DND-41 (cell line): ENCODE results near the gene C1orf105.

Experiments used
- ATAC-seq: fragments of 200-7000 bp; cut with Tn5 transposase; 3 replicates; pipeline ENCODE4 v1.9.1; 2021; ENCODE audit warnings: low read depth; ENCODE audit not compliant: insufficient read depth
- DNase-seq: peaks from one replicate; pipeline ENCODE4 v3.0.0-alpha.2; 2020
- H2AFZ ChIP-seq: 2 replicates; pipeline ENCODE4 v1.6.0; 2012; ENCODE audit warnings: low read depth, low read length
- H3K27ac ChIP-seq: 2 replicates; pipeline ENCODE4 v1.5.1; 2012; ENCODE audit warnings: low read length, inconsistent platforms
- H3K27me3 ChIP-seq: fragments of 200-600 bp; sonication (generic); 2 replicates; pipeline ENCODE4 v1.6.0; 2012; ENCODE audit warnings: low read length, mild to moderate bottlenecking, inconsistent platforms; ENCODE audit not compliant: insufficient read depth, poor library complexity
- H3K36me3 ChIP-seq: 2 replicates; pipeline ENCODE4 v1.5.1; 2012; ENCODE audit warnings: low read length, inconsistent platforms; ENCODE audit not compliant: insufficient read depth
- H3K4me1 ChIP-seq: 2 replicates; pipeline ENCODE4 v1.5.1; 2012; ENCODE audit warnings: mild to moderate bottlenecking, low read length; ENCODE audit not compliant: insufficient read depth
- H3K4me2 ChIP-seq: 2 replicates; pipeline ENCODE4 v1.6.0; 2012; ENCODE audit warnings: mild to moderate bottlenecking, moderate library complexity, low read length, inconsistent platforms; ENCODE audit not compliant: insufficient read depth
- H3K4me3 ChIP-seq, 2 experiments: fragments of 200-600 bp in 1 of 2; shearing (Covaris generic) in 1 of 2; 2 replicates each; pipeline ENCODE4 v1.5.1; 2012 to 2016; ENCODE audit warnings: inconsistent platforms in 2 of 2, low read length in 2 of 2, mild to moderate bottlenecking in 2 of 2, low read depth in 1 of 2, moderate library complexity in 1 of 2
- H3K79me2 ChIP-seq: 2 replicates; pipeline ENCODE4 v1.6.0; 2012; ENCODE audit warnings: low read length, inconsistent platforms; ENCODE audit not compliant: insufficient read depth
- H3K9ac ChIP-seq: 2 replicates; pipeline ENCODE4 v1.6.0; 2012; ENCODE audit warnings: low read depth, mild to moderate bottlenecking, inconsistent platforms, low read length, moderate library complexity
- H3K9me3 ChIP-seq: 2 replicates; pipeline ENCODE4 v1.5.1; 2012; ENCODE audit warnings: low read length, moderate library complexity, mild to moderate bottlenecking, inconsistent platforms; ENCODE audit not compliant: insufficient read depth, severe bottlenecking
- H4K20me1 ChIP-seq: 2 replicates; pipeline ENCODE4 v1.6.0; 2012; ENCODE audit warnings: low read length; ENCODE audit not compliant: insufficient read depth
- EZH2 ChIP-seq: IDR thresholded peaks from 3 replicates; pipeline ENCODE4 v1.6.1; 2012; ENCODE audit warnings: borderline replicate concordance, low read depth, mild to moderate bottlenecking, moderate library complexity, low read length, inconsistent platforms; ENCODE audit not compliant: severe bottlenecking
- TF ChIP-seq, protein P1 (sequence below): IDR thresholded peaks from 2 replicates; pipeline ENCODE4 v1.5.1; 2012; ENCODE audit warnings: borderline replicate concordance, low read length, moderate library complexity, mild to moderate bottlenecking; ENCODE audit not compliant: poor library complexity, severe bottlenecking; ENCODE audit errors: extremely low read depth

The C1orf105 gene

GRCh38 chr1:172425339-172425738, 4.9 kb downstream of the C1orf105 start:
- Histone ChIP-seq H3K27me3 (no peaks in the 10 kb centered on the region), H2AFZ (no peak overlapping the region), H3K79me2 (no peaks in the 10 kb centered on the region), H3K9me3 (no peaks in the 10 kb centered on the region), H4K20me1 (no peaks in the 10 kb centered on the region), H3K4me2 (no peak overlapping the region), H3K4me3 (no peak overlapping the region), H3K9ac (no peak overlapping the region), H3K36me3 (no peaks in the 10 kb centered on the region), H3K27ac (no peak overlapping the region), H3K4me1 (peaks cover 21% of the 10 kb centered on the region)
- DNase-seq (no peak), ATAC-seq (no peak)
- TF ChIP-seq EZH2, result no peak
- TF ChIP-seq, protein P1, sequence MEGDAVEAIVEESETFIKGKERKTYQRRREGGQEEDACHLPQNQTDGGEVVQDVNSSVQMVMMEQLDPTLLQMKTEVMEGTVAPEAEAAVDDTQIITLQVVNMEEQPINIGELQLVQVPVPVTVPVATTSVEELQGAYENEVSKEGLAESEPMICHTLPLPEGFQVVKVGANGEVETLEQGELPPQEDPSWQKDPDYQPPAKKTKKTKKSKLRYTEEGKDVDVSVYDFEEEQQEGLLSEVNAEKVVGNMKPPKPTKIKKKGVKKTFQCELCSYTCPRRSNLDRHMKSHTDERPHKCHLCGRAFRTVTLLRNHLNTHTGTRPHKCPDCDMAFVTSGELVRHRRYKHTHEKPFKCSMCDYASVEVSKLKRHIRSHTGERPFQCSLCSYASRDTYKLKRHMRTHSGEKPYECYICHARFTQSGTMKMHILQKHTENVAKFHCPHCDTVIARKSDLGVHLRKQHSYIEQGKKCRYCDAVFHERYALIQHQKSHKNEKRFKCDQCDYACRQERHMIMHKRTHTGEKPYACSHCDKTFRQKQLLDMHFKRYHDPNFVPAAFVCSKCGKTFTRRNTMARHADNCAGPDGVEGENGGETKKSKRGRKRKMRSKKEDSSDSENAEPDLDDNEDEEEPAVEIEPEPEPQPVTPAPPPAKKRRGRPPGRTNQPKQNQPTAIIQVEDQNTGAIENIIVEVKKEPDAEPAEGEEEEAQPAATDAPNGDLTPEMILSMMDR, result no peak

DNA sequence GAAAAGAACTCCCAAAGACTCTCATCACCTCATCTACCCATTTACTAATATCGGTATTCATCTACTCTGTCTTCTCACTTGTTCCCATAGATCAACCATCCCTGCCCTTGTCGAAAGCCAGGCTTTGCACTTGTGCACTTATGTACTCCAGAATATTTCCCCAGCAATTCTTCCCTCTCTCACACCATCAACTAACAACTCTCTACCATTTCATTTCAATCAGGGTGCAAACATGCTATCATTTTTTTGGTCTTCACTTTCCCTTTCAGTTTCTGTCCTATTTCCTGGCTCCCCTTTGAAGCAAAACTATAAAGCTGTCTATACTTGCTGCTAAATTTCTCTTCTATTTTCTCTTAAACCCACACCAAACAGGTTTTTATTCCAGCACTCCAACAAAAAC, 6.7 kb downstream of the C1orf105 start:
- Histone ChIP-seq H3K79me2 (no peaks in the 10 kb centered on the region; the same call in 1 of the 2 replicates), H3K36me3 (no peaks in the 10 kb centered on the region), H2AFZ (peak overlapping the region; percentile 71), H3K9me3 (no peaks in the 10 kb centered on the region), H3K27ac (peak overlapping the region; percentile 65), H3K4me2 (peak overlapping the region; percentile 55), H3K4me1 (peaks cover 21% of the 10 kb centered on the region), H4K20me1 (no peaks in the 10 kb centered on the region), H3K27me3 (no peaks in the 10 kb centered on the region), H3K4me3 (peak overlapping the region in 1 of 2 experiments; percentile 43; a peak in 2 of 4 replicates), H3K9ac (peak overlapping the region; percentile 46)
- peak; percentile 82 for ATAC-seq
- no peak for TF ChIP-seq EZH2
- TF ChIP-seq, protein P1, result no peak
- DNase-seq, result peak; percentile 17

GRCh38 chr1:172429331-172430127, 9.0 kb downstream of the C1orf105 start:
- DNase-seq, result peak; percentile 53
- no peaks in the 10 kb centered on the region for H3K36me3 ChIP-seq
- TF ChIP-seq EZH2, result no peak
- TF ChIP-seq, protein P1, result peak; percentile 77
- H3K4me2 ChIP-seq, result no peak overlapping the region
- no peaks in the 10 kb centered on the region for H3K9me3 ChIP-seq
- peak; percentile 61 for ATAC-seq
- no peaks in the 10 kb centered on the region for H4K20me1 ChIP-seq
- H3K79me2 ChIP-seq, result no peaks in the 10 kb centered on the region; the same call in 1 of the 2 replicates
- H3K9ac ChIP-seq, result no peak overlapping the region
- no peak overlapping the region for H3K4me3 ChIP-seq
- H3K4me1 ChIP-seq, result peaks cover 21% of the 10 kb centered on the region
- no peaks in the 10 kb centered on the region for H3K27me3 ChIP-seq
- no peak overlapping the region for H2AFZ ChIP-seq
- H3K27ac ChIP-seq, result no peak overlapping the region
